ENCODE results near the gene AGPAT2.

The AGPAT2 gene

GRCh38 chr9:136670576-136671253 is 16.5 kb downstream of the AGPAT2 start:
- no peak for TF ChIP-seq REST (IDR thresholded peaks at IDR 0.05; ENCODE audit: insufficient read depth in 1 of 2, low read depth in 2 of 2, low read length in 2 of 2)
- no peak for TF ChIP-seq POLR2AphosphoS5 (IDR thresholded peaks at IDR 0.05; ENCODE audit: low read depth, low read length)
- TF ChIP-seq TAF1 (IDR thresholded peaks at IDR 0.05; ENCODE audit: borderline replicate concordance, insufficient read depth, low read length), result no peak
- TF ChIP-seq FOXP2 (optimal IDR thresholded peaks at IDR 0.05; ENCODE audit: borderline replicate concordance, extremely low read depth, extremely low read length, insufficient read depth), result no peak
- no peak for TF ChIP-seq SIN3A (IDR thresholded peaks at IDR 0.05; ENCODE audit: borderline replicate concordance, insufficient read depth, low read length)

GRCh38 chr9:136669791-136670464 is 17.3 kb downstream of the AGPAT2 start:
- no peak for TF ChIP-seq TAF1 (IDR thresholded peaks at IDR 0.05; ENCODE audit: borderline replicate concordance, insufficient read depth, low read length)
- no peak for TF ChIP-seq FOXP2 (optimal IDR thresholded peaks at IDR 0.05; ENCODE audit: borderline replicate concordance, extremely low read depth, extremely low read length, insufficient read depth)
- TF ChIP-seq SIN3A (IDR thresholded peaks at IDR 0.05; ENCODE audit: borderline replicate concordance, insufficient read depth, low read length), result no peak
- TF ChIP-seq POLR2AphosphoS5 (IDR thresholded peaks at IDR 0.05; ENCODE audit: low read depth, low read length), result no peak
- no peak for TF ChIP-seq REST (IDR thresholded peaks at IDR 0.05; ENCODE audit: insufficient read depth in 1 of 2, low read depth in 2 of 2, low read length in 2 of 2)

- no peak for TF ChIP-seq POLR2AphosphoS5 (IDR thresholded peaks at IDR 0.05; ENCODE audit: low read depth, low read length)
- no peak for TF ChIP-seq FOXP2 (optimal IDR thresholded peaks at IDR 0.05; ENCODE audit: borderline replicate concordance, extremely low read depth, extremely low read length, insufficient read depth)
- no peak for TF ChIP-seq TAF1 (IDR thresholded peaks at IDR 0.05; ENCODE audit: borderline replicate concordance, insufficient read depth, low read length)
- TF ChIP-seq REST (IDR thresholded peaks at IDR 0.05; ENCODE audit: insufficient read depth in 1 of 2, low read depth in 2 of 2, low read length in 2 of 2), result no peak
- no peak for TF ChIP-seq SIN3A (IDR thresholded peaks at IDR 0.05; ENCODE audit: borderline replicate concordance, insufficient read depth, low read length)
These were observed 18.1 kb downstream of the AGPAT2 start for GRCh38 chr9:136668983-136669790.

- TF ChIP-seq REST (IDR thresholded peaks at IDR 0.05; ENCODE audit: insufficient read depth in 1 of 2, low read depth in 2 of 2, low read length in 2 of 2), result no peak
- TF ChIP-seq POLR2AphosphoS5 (IDR thresholded peaks at IDR 0.05; ENCODE audit: low read depth, low read length), result no peak
- TF ChIP-seq FOXP2 (optimal IDR thresholded peaks at IDR 0.05; ENCODE audit: borderline replicate concordance, extremely low read depth, extremely low read length, insufficient read depth), result no peak
These were observed 19.1 kb downstream of the AGPAT2 start for GRCh38 chr9:136667940-136668760.

Data from PFSK-1 (cell line).